Prostate gland (tissue), 2 donors: Measurements from ENCODE around the gene KRTAP19-5. TPM values are rescaled to one million over a fixed set of nuclear protein-coding genes. Genes with fewer than 3 reads are reported as not detected.

Experiments
- DNase-seq: peaks from one replicate; pipeline ENCODE4 v3.0.0-alpha.2; 2019; ENCODE audit warnings: low spot score
- H3K27ac ChIP-seq, 2 donors: fragments of 200-600 bp; sonication (generic); 2 replicates each; pipeline ENCODE4 v1.5.1; 2017 to 2019
- H3K27me3 ChIP-seq: fragments of 200-600 bp; sonication (generic); replicated peaks from 2 replicates; pipeline ENCODE4 v1.5.1; 2019; ENCODE audit not compliant: insufficient read depth
- H3K36me3 ChIP-seq, 2 donors: fragments of 200-600 bp; sonication (generic); 1 replicate in 1 of 2; 2 replicates in 1 of 2; pipeline versions ENCODE4 v1.5.1 to v1.8.1; 2017 to 2019
- H3K4me1 ChIP-seq: fragments of 200-600 bp; sonication (generic); replicated peaks from 2 replicates; pipeline ENCODE4 v1.5.1; 2019
- H3K4me3 ChIP-seq, 2 donors: fragments of 200-600 bp; sonication (generic); 2 replicates each; pipeline ENCODE4 v1.5.1; 2017 to 2019
- H3K9me3 ChIP-seq: fragments of 200-600 bp; sonication (generic); 2 replicates; pipeline ENCODE4 v1.5.1; 2017
- POLR2A ChIP-seq: fragments of 450-650 bp; IDR thresholded peaks from one replicate; pipeline ENCODE4 v1.6.1; 2016; ENCODE audit warnings: antibody characterized with exemption, mild to moderate bottlenecking
- POLR2AphosphoS5 ChIP-seq: sonication (generic); formaldehyde crosslinking; IDR thresholded peaks from one replicate; pipeline ENCODE4 v1.6.1; 2017; ENCODE audit warnings: antibody characterized with exemption
- WGBS: methylation state at CpG from one replicate; pipeline ENCODE4 v1.1.5; 2018; 5-methylcytosine and 5-hydroxymethylcytosine counted together
- intact Hi-C: fragments of 100-400 bp; cut with DNase I; formaldehyde crosslinking; loops from one replicate; pipeline ENCODE4 v1.14.2; 2022
- total RNA-seq, 2 donors: library from RNA; depleted of rRNA; stranded (reverse); fragments of >200 nt; gene quantifications; one replicate each; pipeline ENCODE4 v1.1.0, GENCODE V29; 2016
- TF ChIP-seq, protein P1 (sequence below), 4 experiments: fragments of 200-600 bp in 2 of 4; fragments of 450-650 bp in 2 of 4; sonication (generic) in 2 of 4; IDR thresholded peaks; 1 replicate in 3 of 4; 2 replicates in 1 of 4; pipeline ENCODE4 v1.5.1; 2016 to 2019; ENCODE audit warnings: antibody characterized with exemption in 4 of 4, mild to moderate bottlenecking in 2 of 4, moderate library complexity in 2 of 4

The KRTAP19-5 gene
- total RNA-seq, 2 donors from 2014 or later = not detected

DNA sequence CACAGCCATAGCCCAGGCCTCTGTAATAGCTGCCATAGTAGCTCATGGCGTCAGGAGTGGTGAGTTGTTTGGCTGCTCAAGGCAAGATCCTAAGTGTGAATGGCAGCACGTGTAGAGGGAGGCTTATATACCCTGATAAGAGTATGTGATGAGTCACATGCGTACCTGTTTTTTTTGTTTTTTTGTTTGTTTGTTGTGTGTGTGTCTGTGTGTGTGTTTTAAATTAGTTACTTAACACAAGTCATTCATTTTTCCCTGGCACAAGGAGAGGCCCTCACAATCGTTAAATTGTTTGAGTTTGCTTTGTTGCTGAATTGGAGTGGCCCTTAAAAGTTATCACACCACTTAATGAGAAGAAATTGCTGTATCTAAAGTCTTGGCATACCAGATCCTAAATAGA, 4.9 kb downstream of the KRTAP19-5 start, which contains the start of gene KRTAP19-4:
Gene KRTAP19-4 (minus strand): TSS at position 101 of the 400 bp plus-strand sequence. CDS start 55 bp downstream, at position 46.
- Histone ChIP-seq H3K4me1 (no peaks in the 10 kb centered on the region), H3K27me3 (no peaks in the 10 kb centered on the region), H3K27ac (no peak within 1 kb of the TSS), H3K9me3 (no peaks in the 10 kb centered on the region), H3K4me3 (no peak within 1 kb of the TSS), H3K36me3 (no peaks in the 10 kb centered on the region)
- intact Hi-C loops = no loop called here
- WGBS = 81% methylated on average over 4 of the region's 4 CpGs
- no peak for DNase-seq
- TF ChIP-seq POLR2A = no peak
- no peak for TF ChIP-seq POLR2AphosphoS5
- TF ChIP-seq, protein P1, sequence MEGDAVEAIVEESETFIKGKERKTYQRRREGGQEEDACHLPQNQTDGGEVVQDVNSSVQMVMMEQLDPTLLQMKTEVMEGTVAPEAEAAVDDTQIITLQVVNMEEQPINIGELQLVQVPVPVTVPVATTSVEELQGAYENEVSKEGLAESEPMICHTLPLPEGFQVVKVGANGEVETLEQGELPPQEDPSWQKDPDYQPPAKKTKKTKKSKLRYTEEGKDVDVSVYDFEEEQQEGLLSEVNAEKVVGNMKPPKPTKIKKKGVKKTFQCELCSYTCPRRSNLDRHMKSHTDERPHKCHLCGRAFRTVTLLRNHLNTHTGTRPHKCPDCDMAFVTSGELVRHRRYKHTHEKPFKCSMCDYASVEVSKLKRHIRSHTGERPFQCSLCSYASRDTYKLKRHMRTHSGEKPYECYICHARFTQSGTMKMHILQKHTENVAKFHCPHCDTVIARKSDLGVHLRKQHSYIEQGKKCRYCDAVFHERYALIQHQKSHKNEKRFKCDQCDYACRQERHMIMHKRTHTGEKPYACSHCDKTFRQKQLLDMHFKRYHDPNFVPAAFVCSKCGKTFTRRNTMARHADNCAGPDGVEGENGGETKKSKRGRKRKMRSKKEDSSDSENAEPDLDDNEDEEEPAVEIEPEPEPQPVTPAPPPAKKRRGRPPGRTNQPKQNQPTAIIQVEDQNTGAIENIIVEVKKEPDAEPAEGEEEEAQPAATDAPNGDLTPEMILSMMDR (IDR thresholded peaks at IDR 0.05) = no peak

DNA sequence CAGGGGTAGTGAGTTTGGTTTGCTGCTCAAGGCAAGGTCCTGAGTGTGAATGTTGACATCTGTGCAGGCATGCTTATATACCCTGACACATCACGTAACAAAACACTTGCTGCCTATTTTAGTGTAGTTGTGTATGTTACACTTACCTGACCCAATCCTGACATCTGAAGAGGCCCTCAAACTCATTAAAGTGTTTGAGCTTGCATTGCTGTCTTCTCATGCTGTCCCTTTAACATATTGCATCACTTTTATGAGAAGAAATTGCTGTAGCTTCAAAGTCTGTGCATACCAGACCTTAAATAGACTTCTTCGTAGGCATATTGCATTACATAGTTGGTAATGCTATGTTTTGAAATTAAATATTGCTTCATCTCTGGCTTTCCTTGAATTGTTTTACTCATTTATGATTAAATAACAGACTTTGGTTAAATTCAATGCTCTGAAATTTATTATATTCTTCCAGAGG, 9.9 kb downstream of the KRTAP19-5 start, which contains the start of gene KRTAP19-3:
Gene KRTAP19-3 (minus strand): TSS at position 51 of the 466 bp plus-strand sequence. CDS start 56 bp downstream, outside the sequence.
- no peak for TF ChIP-seq POLR2AphosphoS5
- TF ChIP-seq, protein P1 (IDR thresholded peaks at IDR 0.05) = no peak
- no peak for TF ChIP-seq POLR2A
- WGBS = 56% methylated on average over 2 of the region's 2 CpGs
- Histone ChIP-seq H3K4me3 (no peak within 1 kb of the TSS), H3K9me3 (no peaks in the 10 kb centered on the region), H3K27ac (no peak within 1 kb of the TSS), H3K36me3 (no peaks in the 10 kb centered on the region), H3K4me1 (no peaks in the 10 kb centered on the region), H3K27me3 (no peaks in the 10 kb centered on the region)
- intact Hi-C loops = no loop called here
- DNase-seq = no peak

DNA sequence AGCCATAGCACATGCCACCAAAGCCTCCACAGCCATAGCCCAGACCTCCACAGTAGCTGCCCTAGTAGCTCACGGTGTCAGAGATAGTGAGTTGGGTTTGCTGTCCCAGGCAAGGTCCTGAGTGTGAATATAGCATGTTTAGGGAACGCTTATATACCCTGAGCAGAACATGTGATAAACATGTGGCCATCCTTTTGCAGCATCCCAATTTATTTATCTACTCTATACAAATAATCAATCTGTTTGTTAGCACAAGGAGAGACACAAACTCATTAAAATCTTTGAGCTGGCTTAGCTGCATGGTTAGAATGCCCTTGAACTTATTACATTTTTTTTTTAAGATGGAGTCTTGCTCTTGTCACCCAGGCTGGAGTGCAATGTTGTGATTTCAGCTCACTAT, 14.6 kb downstream of the KRTAP19-5 start, which contains the start of gene KRTAP19-2:
Gene KRTAP19-2 (minus strand): TSS at position 101 of the 400 bp plus-strand sequence. CDS start 88 bp downstream, at position 13.
- Histone ChIP-seq H3K4me1 (no peaks in the 10 kb centered on the region), H3K27me3 (no peaks in the 10 kb centered on the region), H3K4me3 (no peak within 1 kb of the TSS), H3K36me3 (no peaks in the 10 kb centered on the region), H3K9me3 (no peaks in the 10 kb centered on the region), H3K27ac (no peak within 1 kb of the TSS)
- intact Hi-C loops = no loop called here
- no peak for DNase-seq
- 95% methylated on average over 2 of the region's 2 CpGs for WGBS
- TF ChIP-seq POLR2AphosphoS5 (no peak), POLR2A (no peak)
- TF ChIP-seq, protein P1 (IDR thresholded peaks at IDR 0.05) = no peak

- no peaks in the 10 kb centered on the region for H3K4me1 ChIP-seq
- H3K36me3 ChIP-seq = no peaks in the 10 kb centered on the region
- H3K27me3 ChIP-seq = no peaks in the 10 kb centered on the region
- TF ChIP-seq, protein P1 (IDR thresholded peaks at IDR 0.05) = no peak
- no peak for TF ChIP-seq POLR2A
- TF ChIP-seq POLR2AphosphoS5 = no peak
- intact Hi-C loops = no loop called here
- no peak overlapping the region for H3K4me3 ChIP-seq
- no peak for DNase-seq
- no peak overlapping the region for H3K27ac ChIP-seq
- H3K9me3 ChIP-seq = no peaks in the 10 kb centered on the region
- 96% methylated on average over 2 of the region's 2 CpGs for WGBS
Observed at GRCh38 chr21:30486180-30486579, 15.8 kb downstream of the KRTAP19-5 start.

- H3K4me1 ChIP-seq = no peaks in the 10 kb centered on the region
- H3K27me3 ChIP-seq = no peaks in the 10 kb centered on the region
- DNase-seq = no peak
- TF ChIP-seq POLR2A (no peak), POLR2AphosphoS5 (no peak)
- TF ChIP-seq, protein P1 (IDR thresholded peaks at IDR 0.05) = no peak
- H3K9me3 ChIP-seq = no peaks in the 10 kb centered on the region
- WGBS = 44% methylated on average over 2 of the region's 2 CpGs
- no peak overlapping the region for H3K4me3 ChIP-seq
- no peak overlapping the region for H3K27ac ChIP-seq
- intact Hi-C loops = no loop called here
- H3K36me3 ChIP-seq = no peaks in the 10 kb centered on the region
Observed at GRCh38 chr21:30482130-30482529, 19.8 kb downstream of the KRTAP19-5 start.
